ENCODE measurements around the gene ZFP1. TPM values are rescaled to one million over a fixed set of nuclear protein-coding genes. Genes with fewer than 3 reads are reported as not detected.

Gene ZFP1
- total RNA-seq, 1 experiment from 2014 or later: 15.3 TPM

GRCh38 chr16:75113541-75114121 is 34.7 kb upstream of the ZFP1 start:
- Histone ChIP-seq H3K23ac (ENCODE audit: insufficient read length, low read depth, low read length) (no peak overlapping the region), H3K4me2 (ENCODE audit: insufficient read depth, insufficient read length, low read length) (no peak overlapping the region), H3K18ac (ENCODE audit: insufficient read length, low read depth, low read length) (no peak overlapping the region), H3K27me3 (ENCODE audit: insufficient read depth, low read length) (no peaks in the 10 kb centered on the region), H3K9me3 (ENCODE audit: control insufficient read depth, low read depth, low read length) (no peaks in the 10 kb centered on the region), H2BK120ac (ENCODE audit: low read depth, low read length, poor library complexity, severe bottlenecking) (no peak overlapping the region), H2BK20ac (ENCODE audit: low read depth, low read length, poor library complexity, severe bottlenecking) (no peak overlapping the region), H2AK5ac (ENCODE audit: insufficient read length, low read length) (no peak overlapping the region), H4K91ac (ENCODE audit: insufficient read length, low read depth, low read length) (no peak overlapping the region), H3K14ac (ENCODE audit: insufficient read depth, low read length) (no peak overlapping the region; the same call in 1 of the 2 replicates), H3K56ac (ENCODE audit: insufficient read length, low read depth, low read length) (no peak overlapping the region), H3K79me1 (ENCODE audit: insufficient read depth, low read depth, low read length, poor library complexity, severe bottlenecking) (no peaks in the 10 kb centered on the region), H3K27ac (ENCODE audit: insufficient read length, low read depth, low read length) (no peak overlapping the region), H3K79me2 (ENCODE audit: insufficient read depth, low read length) (no peaks in the 10 kb centered on the region), H3K9ac (ENCODE audit: extremely low read depth, insufficient read length, low read length) (no peak overlapping the region), H3K23me2 (ENCODE audit: insufficient read length, low read depth, low read length, poor library complexity, severe bottlenecking) (no peaks in the 10 kb centered on the region), H2BK15ac (ENCODE audit: low read depth, low read length) (no peak overlapping the region), H4K8ac (replicated peaks; ENCODE audit: insufficient read length, low read depth, low read length) (no peak overlapping the region), H4K20me1 (ENCODE audit: control insufficient read depth, insufficient read depth, insufficient read length) (no peaks in the 10 kb centered on the region), H2BK5ac (ENCODE audit: insufficient read length, low read length) (no peak overlapping the region), H3K4me1 (ENCODE audit: insufficient read depth, low read length) (peaks cover 6% of the 10 kb centered on the region; the same call in 1 of the 2 replicates), H3T11ph (ENCODE audit: low read length) (no peak overlapping the region), H2AFZ (ENCODE audit: low read length) (no peak overlapping the region), H3K4ac (ENCODE audit: low read depth, low read length) (no peak overlapping the region; the same call in 1 of the 2 replicates), H4K5ac (ENCODE audit: insufficient read length, low read depth, low read length) (no peak overlapping the region), H2BK12ac (ENCODE audit: insufficient read length, low read depth, low read length) (no peak overlapping the region)
- no CpG with 5 or more reads among the region's 20 CpGs for WGBS (ENCODE audit: extremely low coverage, insufficient read length, low lambda C conversion rate)
- 0 out of 5 replicates have a peak, but pooled peaks cover 0 to 3% of the 10 kb centered on the region in 2 experiments for H3K9me3 Mint-ChIP-seq
- no peak overlapping the region; a peak in 1 of 7 replicates for H3K27ac Mint-ChIP-seq
- peaks cover 0 to 2% (median 0%) of the 10 kb centered on the region in 3 experiments; a peak in 3 of 7 replicates for H3K36me3 Mint-ChIP-seq (ENCODE audit: insufficient read depth in 1 of 3, low read depth in 3 of 3)
- TF ChIP-seq, protein P1, sequence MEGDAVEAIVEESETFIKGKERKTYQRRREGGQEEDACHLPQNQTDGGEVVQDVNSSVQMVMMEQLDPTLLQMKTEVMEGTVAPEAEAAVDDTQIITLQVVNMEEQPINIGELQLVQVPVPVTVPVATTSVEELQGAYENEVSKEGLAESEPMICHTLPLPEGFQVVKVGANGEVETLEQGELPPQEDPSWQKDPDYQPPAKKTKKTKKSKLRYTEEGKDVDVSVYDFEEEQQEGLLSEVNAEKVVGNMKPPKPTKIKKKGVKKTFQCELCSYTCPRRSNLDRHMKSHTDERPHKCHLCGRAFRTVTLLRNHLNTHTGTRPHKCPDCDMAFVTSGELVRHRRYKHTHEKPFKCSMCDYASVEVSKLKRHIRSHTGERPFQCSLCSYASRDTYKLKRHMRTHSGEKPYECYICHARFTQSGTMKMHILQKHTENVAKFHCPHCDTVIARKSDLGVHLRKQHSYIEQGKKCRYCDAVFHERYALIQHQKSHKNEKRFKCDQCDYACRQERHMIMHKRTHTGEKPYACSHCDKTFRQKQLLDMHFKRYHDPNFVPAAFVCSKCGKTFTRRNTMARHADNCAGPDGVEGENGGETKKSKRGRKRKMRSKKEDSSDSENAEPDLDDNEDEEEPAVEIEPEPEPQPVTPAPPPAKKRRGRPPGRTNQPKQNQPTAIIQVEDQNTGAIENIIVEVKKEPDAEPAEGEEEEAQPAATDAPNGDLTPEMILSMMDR (conservative IDR thresholded peaks at IDR 0.05): no peak
- H3K27me3 Mint-ChIP-seq (ENCODE audit: low read depth): peaks cover 4% of the 10 kb centered on the region; the same call in 1 of the 2 replicates
- H3K4me1 Mint-ChIP-seq: peaks cover 52 to 67% of the 10 kb centered on the region in 2 experiments
- DNase-seq: no peak
- H3K4me3 Mint-ChIP-seq: no peak overlapping the region
